GM06990 (cell line): ENCODE results near the gene UNC119.
"Not testable (repeated sequence)": the region's sequence is repeated elsewhere in the genome, so short reads cannot be mapped to it uniquely, and the experiment has no call there.

Experiments
- DNase-seq: peaks from one replicate; pipeline ENCODE4 v3.0.0-alpha.2; 2011; ENCODE audit not compliant: insufficient read length; ENCODE audit errors: extremely low read depth
- H3K27me3 ChIP-seq: replicated peaks from 2 replicates; pipeline ENCODE4 v1.6.0; 2011; ENCODE audit warnings: low read length; ENCODE audit not compliant: control insufficient read depth, insufficient read depth
- H3K36me3 ChIP-seq: 2 replicates; pipeline ENCODE4 v1.5.1; 2011; ENCODE audit warnings: low read length; ENCODE audit not compliant: control insufficient read depth, insufficient read depth
- H3K4me3 ChIP-seq: replicated peaks from 2 replicates; pipeline ENCODE4 v1.5.1; 2011; ENCODE audit warnings: low read depth, mild to moderate bottlenecking, control low read depth, low read length
- TF ChIP-seq, protein P1 (sequence below): IDR thresholded peaks from 2 replicates; pipeline ENCODE4 v1.5.1; 2011; ENCODE audit warnings: low read length, control low read depth, mild to moderate bottlenecking, inconsistent platforms; ENCODE audit not compliant: insufficient read depth, poor library complexity, severe bottlenecking

UNC119 gene

DNA sequence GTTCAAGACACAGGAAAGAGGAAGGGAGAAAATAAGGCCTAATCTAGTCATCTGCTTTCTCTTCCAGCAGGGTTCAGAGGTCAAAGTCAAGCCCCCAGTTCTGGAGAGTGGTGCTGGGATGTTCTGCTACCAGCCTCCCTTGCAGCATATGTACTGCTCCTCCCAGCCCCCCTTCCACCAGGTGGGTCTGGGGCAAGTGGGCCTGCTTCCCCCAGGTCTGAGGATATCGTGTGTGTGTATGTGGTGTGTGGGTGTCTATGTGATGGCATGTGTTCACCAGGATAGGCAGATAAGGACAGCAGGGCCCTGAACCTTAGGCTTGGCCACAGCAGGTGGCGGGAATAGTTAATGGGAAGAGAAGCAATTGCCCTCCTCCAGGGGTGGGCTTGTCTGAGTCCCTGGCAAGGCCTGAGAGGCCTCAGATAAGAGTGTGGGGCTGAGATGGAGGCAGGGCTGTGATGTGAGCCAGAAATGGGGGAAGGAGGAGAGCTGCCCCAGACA is 25.2 kb downstream of the UNC119 start:
- Histone ChIP-seq H3K27me3 (no peaks in the 10 kb centered on the region; the same call in 1 of the 2 replicates), H3K4me3 (no peak overlapping the region), H3K36me3 (no peaks in the 10 kb centered on the region)
- TF ChIP-seq, protein P1, sequence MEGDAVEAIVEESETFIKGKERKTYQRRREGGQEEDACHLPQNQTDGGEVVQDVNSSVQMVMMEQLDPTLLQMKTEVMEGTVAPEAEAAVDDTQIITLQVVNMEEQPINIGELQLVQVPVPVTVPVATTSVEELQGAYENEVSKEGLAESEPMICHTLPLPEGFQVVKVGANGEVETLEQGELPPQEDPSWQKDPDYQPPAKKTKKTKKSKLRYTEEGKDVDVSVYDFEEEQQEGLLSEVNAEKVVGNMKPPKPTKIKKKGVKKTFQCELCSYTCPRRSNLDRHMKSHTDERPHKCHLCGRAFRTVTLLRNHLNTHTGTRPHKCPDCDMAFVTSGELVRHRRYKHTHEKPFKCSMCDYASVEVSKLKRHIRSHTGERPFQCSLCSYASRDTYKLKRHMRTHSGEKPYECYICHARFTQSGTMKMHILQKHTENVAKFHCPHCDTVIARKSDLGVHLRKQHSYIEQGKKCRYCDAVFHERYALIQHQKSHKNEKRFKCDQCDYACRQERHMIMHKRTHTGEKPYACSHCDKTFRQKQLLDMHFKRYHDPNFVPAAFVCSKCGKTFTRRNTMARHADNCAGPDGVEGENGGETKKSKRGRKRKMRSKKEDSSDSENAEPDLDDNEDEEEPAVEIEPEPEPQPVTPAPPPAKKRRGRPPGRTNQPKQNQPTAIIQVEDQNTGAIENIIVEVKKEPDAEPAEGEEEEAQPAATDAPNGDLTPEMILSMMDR: no peak
- no peak for DNase-seq

DNA sequence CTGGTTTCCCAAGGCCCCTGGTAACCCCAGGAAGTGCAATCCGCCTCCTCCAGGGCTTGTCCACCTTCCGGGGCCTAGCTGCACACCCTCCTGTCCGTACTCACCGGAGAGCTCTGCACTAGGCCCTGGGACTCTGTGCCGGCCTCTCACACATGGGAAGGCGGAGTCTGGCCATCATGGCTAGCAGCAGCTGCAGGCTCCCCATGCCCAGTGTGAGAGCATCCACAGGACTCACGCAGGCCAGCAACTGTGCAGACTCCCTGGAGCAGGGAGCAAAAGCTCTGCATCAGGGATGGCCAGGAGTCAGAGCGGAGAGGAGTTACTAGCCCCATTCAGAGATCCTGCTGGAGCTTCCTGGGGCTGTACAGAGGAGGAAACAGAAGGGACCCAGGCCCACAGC is 26.0 kb downstream of the UNC119 start:
- no peak for DNase-seq
- Histone ChIP-seq H3K27me3 (no peaks in the 10 kb centered on the region), H3K4me3 (no peak overlapping the region), H3K36me3 (no peaks in the 10 kb centered on the region)
- TF ChIP-seq, protein P1: no peak

DNA sequence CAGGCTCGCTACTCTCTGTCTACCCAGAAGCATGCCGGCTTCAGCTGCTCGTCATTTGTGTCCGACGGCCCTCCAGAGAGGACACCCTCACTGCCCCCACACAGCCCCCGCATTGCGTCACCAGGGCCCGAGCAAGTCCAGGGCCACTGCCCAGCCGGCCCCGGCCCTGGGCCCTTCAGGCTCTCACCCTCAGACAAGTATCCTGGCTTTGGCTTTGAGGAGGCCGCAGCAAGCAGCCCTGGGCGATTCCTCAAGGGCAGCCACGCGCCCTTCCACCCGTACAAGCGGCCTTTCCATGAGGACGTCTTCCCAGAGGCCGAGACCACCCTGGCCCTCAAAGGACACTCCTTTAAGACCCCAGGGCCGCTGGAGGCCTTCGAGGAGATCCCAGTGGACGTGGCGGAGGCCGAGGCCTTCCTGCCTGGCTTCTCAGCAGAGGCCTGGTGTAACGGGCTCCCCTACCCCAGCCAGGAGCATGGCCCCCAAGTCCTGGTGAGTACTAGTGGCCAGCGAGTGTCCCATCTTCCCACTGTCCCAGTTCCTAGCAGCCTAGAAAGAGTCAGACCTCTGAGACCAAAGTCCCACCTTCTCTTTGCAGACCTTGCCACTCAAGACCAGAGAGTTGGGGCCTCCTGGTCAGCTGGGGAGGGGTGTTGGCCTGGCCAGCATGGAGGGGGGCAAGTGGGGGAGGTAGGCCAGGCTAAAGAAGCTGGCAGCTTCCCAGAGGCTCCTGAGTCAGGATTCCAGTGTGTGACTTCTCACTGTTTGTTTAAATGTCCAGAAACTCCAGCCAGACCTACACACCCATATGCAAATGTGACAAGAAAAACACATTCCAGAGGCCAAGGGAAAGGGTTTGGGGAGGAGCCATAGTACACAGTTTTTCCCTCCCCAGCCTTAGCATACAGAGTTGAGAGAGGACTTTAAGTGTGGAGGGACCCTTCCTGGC is 27.7 kb downstream of the UNC119 start:
- TF ChIP-seq, protein P1: no peak
- no peak for DNase-seq

DNA sequence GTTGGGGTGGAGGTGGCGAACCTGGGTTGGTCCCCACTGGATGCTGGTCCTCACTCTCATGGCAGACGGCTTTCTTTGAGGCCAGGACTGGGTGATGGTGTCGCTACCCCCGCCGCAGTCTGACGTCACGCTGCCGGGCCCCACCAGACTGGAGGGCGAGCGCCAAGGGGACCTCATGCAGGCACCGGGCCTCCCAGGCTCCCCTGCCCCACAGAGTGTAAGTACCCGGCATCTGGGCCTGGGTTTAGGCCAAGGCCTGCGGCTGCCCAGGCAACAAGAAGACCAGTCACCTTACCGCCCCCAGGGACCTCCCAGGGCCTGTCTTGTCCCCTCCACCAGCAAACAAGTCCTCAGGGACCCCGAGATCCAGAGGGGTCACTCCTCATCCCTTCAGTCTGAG is 28.5 kb downstream of the UNC119 start:
- H3K36me3 ChIP-seq: no peaks in the 10 kb centered on the region
- H3K27me3 ChIP-seq: no peaks in the 10 kb centered on the region
- no peak for DNase-seq
- H3K4me3 ChIP-seq: no peak overlapping the region
- TF ChIP-seq, protein P1: no peak

More for the DNA sequence above, 27.7 kb downstream of the UNC119 start:
- no peaks in the 10 kb centered on the region for H3K36me3 ChIP-seq
- no peaks in the 10 kb centered on the region for H3K27me3 ChIP-seq
- no peak overlapping the region for H3K4me3 ChIP-seq

DNA sequence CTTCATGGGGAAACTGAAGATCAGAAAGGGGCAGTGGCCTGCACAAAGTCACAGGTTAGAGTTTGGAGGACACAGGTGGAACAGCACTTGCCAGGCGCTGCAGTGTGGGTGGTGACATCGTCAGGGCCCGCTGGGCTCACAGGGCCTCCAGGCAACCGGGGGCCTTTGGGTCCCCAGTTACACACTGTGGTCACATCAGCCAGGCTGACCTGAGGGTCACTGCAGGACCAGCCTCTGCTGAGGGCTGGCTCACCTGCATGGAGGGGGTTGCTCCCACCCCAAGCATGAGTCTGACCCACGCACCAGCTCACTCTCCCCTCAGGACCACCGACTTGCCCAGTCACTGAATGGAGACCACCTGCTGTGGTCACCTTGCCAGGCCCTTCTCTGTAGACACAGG is 29.2 kb downstream of the UNC119 start:
- Histone ChIP-seq H3K36me3 (no peaks in the 10 kb centered on the region), H3K27me3 (no peaks in the 10 kb centered on the region), H3K4me3 (no peak overlapping the region)
- TF ChIP-seq, protein P1: no peak
- no peak for DNase-seq

DNA sequence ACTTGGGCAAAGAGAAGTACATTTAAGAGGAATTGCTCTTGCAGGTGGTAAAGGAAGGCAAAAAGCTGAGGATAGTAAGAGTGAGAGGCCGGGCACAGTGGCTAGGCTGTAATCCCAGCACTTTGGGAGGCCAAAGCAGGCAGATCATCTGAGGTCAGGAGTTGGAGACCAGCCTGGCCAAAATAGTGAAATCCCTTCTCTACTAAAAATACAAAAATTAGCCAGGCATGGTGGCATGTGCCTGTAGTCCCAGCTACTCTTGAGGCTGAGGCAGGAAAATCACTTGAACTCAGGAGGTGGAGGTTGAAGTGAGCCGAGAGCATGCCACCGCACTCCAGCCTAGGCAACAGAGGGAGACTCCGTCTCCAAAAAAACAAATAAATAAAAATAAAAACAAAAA is 30.1 kb downstream of the UNC119 start:
- H3K36me3 ChIP-seq, H3K4me3 ChIP-seq, H3K27me3 ChIP-seq, DNase-seq: not testable (repeated sequence)
